COR-L47 (cell line): ENCODE results near the gene TESPA1.
"Not testable (repeated sequence)": the region's sequence is repeated elsewhere in the genome, so short reads cannot be mapped to it uniquely, and the experiment has no call there.

ENCODE experiments used
- DNase-seq: peaks from one replicate; lab custom pipeline; 2025; lab: John Stamatoyannopoulos, UW

TESPA1 gene

DNA sequence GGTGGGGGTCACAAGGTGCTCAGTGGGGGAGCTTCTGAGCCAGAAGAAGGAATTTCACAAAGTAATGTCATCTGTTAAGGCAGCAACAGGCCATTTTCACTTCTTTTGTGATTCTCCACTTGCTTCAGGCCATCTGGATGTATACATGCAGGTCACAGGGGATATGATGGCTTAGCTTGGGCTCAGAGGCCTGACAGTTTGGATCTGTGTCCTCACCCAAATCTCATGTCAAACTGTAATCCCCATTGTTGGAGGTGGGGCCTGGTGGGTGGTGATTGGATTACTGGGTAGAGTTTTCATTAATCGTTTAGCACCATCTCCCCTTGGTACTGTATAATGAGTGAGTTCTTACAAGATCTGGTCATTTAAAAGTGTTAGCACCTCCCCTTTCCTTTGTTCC is 36.4 kb downstream of the TESPA1 start:
- no peak for DNase-seq

- no peak for DNase-seq
These were observed 39.5 kb downstream of the TESPA1 start for GRCh38 chr12:54945082-54945481.

DNA sequence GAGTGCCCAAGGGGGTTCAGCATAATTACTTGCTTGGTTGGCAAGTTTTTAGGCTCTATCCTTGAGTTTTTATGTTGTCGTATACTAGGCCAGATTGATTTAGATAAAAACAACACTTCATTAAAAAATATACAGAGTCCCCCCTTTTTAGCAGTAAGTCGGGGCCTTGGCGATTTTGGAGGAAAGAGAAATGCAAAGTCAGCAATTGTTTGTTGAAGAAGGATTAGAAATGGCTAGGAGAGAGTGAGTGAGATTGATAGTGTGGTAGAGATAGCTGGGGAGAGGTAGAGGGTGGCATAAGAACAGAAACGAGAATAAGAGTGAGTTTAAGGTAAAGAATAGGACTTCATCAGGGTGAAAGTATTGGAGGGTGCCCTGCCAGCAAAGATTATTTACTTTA is 41.3 kb downstream of the TESPA1 start:
- not testable (repeated sequence) for DNase-seq

GRCh38 chr12:54941659-54942058 is 42.9 kb downstream of the TESPA1 start:
- DNase-seq = no peak

DNA sequence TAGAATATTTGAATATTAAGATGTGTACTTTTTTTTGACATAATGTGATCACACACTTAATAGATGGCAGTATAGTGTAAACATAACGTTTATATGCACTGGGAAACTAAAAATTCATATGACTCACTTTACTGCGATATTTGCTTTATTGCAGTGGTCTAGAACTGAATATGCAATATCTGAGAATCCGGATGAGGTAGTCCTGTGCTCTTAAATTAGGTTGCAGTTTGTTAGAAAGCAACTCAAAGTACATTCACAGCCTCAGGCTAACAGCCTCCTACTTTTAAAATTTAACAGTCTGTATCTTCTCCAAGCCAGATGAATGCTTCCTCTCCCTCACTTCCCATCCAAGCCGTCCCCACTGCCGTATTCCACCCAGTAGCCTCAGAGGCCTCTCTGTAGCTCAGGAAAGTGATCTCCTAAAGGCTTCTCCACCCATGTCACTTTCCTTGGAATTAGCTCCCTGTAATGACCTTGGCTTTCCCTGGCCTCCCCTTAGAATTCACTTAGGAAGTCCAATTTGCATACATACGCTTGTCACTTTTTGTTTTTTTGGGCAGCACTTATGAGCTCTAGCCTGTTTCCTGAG is 43.7 kb downstream of the TESPA1 start:
- DNase-seq = no peak

DNA sequence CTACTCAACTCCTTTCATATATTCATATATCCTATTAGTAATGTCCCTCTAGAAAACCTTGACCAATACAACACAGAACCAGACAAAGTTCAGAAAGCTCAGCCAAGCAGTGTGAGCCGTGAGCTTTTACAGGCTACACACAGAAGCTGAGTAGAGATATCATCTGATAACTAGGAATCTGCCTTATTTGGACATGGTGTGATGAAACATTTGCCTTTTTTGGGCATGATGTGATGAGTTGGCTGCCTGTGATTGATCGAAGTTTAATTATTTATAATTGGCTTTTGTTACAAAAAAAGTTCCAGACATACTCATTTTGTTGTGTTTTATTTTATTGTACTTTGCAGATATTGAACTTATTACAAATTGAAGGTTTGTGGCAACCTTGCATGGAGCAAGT is 46.6 kb downstream of the TESPA1 start:
- no peak for DNase-seq

DNA sequence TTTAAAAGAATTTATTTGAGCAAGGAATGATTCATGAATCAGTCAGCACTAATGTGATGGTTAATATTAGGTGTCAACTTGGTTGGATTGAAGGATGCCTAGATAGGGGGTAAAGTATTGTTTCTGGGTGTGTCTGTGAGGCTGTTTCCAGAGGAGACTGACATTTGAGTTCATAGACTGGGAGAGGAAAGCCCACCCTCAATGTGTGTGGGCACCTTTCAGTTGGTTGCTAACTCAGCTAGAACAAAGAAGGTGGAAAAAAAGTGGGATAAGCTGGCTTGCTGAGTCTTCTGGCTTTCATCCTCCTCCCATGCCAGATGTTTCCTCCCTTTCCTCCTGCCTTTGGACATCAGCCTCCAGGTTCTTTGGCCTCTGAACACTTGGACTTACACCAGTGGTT is 47.2 kb downstream of the TESPA1 start:
- no peak for DNase-seq

DNA sequence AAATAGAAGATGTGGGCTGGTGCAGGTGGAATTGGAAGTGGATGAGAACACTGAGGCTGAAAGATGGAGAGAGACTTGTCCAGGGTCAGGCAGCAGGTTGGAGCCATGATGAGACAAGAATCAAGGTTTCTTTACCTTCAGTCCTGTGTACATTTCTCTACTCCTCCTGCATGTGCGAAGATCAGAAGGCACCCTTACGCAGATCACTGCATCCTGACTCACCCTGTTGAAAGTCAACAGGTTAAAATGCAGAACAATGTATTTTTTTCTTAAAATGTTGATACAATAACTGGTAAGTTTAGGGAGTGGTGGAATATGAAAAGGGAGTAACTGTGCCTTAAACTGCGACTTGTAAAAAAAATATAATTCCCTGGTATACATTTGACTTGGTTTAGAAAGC is 47.8 kb downstream of the TESPA1 start:
- DNase-seq = no peak

GRCh38 chr12:54935235-54935951 is 49.2 kb downstream of the TESPA1 start:
- DNase-seq = no peak

- DNase-seq = no peak
These were observed 50.1 kb downstream of the TESPA1 start for GRCh38 chr12:54934419-54934818.

DNA sequence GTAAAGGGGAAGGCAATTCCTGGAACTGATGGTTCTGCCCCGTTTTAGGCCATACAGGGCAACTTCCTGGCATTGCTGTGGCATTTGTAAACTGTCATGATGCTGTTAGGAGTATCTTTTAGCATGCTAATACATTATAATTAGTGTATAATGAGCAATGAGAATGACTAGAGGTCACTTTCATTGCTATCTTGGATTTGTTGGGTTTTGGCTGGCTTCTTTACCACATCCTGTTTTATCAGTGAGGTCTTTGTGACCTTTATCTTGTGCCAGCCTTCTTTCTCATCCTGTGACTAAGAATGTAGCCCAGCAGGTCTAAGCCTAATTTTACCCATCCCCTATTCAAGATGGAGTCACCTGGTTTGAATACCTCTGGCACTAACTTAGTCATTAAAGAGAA is 51.2 kb downstream of the TESPA1 start:
- DNase-seq = no peak

DNA sequence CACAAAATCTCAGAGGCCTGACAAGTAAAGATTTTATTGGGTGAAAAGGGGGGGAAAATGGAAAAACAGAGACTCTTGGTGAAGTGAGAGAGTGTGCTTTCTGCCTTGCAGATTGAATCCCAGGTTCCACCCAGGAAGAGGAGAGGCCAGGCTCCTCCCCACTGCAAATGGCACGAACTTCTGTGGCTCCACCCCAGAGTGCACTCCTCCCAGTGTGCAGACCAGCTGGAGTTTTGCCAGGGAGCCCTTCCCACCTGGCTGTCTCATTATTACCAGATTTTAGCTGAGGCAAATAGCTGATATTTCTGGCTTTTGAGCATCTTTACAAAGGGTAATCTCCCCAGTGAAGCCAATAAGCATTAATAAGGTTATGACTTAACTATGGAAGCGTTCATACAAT is 51.9 kb downstream of the TESPA1 start:
- DNase-seq = no peak

GRCh38 chr12:54932038-54932437 is 52.5 kb downstream of the TESPA1 start:
- DNase-seq = no peak

DNA sequence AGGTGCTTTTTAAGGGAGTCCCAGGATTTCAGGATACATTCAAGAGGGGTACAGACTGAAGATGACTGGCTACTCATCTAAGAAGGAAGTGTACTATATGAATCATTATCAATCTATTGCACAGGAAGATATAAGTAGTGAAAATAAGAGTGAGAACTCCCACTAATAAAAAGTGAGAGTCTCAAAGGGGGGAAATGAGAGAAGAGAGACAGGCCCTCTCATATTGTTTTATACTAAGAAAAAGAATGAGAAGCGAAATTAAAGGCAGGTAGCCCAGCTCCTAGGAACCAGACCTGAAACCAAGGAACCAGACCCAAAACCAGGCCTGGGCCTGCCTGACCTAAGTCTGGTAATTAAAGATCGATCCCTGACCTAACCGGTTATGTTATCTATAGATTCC is 54.6 kb downstream of the TESPA1 start:
- no peak for DNase-seq

DNA sequence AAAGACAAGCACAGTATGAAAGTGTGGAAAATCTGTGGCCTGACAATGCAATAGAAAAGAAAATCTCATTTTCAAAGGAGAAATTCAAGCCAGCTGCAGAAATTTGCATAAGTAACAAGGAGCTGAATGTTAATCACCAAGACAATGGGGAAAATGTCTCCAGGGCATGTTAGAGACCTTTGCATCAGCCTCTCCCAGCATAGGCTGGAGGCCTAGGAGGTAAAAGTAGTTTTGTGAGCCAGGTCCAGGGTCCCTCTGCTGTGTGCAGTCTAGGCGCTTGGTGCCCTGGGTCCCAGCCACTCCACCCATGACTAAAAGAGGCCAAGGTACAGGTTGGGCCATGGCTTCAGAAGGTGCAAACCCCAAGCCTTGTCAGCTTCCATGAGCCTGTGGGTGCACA is 58.3 kb downstream of the TESPA1 start:
- no peak for DNase-seq

DNA sequence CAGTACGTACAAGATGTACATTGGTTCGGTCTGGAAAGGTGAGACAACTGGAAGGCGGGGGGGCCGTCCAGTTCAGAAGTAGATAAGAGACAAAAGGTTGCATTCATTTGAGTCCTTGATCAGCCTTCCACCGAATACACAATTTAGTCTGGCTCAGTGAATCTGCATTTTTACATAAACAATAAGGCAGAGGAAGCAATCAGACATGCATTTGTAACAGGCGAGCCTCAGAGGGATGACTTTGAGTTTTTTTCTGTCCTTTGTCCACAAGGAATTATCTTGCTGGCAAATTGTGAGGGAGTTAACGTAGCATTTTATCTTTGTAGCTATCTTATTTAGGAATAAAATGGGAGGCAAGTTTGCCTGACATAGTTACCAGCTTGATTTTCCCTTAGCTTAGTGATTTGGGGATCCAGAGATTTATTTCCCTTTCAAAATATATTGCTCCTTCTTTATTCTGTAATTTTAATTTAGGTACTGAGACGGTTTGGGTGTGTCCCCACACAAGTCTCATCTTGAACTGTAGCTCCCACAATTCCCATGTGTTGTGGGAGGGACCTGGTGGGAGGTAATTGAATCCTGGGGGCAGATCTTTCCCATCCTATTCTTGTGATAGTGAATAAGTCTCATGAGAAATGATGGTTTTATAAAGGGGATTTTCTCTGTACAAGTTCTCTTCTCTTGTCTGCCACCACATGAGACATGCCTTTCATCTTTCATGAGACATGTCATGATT is 59.4 kb downstream of the TESPA1 start:
- DNase-seq = no peak

GRCh38 chr12:54917001-54917488 is 67.5 kb downstream of the TESPA1 start:
- DNase-seq = no peak
